Measurements from ENCODE around the gene GIMAP1. TPM values are rescaled to one million over a fixed set of nuclear protein-coding genes. Genes with fewer than 3 reads are reported as not detected.

GIMAP1 gene
- total RNA-seq, 2 experiments from 2014 or later = 6.0 to 6.2 TPM

DNA sequence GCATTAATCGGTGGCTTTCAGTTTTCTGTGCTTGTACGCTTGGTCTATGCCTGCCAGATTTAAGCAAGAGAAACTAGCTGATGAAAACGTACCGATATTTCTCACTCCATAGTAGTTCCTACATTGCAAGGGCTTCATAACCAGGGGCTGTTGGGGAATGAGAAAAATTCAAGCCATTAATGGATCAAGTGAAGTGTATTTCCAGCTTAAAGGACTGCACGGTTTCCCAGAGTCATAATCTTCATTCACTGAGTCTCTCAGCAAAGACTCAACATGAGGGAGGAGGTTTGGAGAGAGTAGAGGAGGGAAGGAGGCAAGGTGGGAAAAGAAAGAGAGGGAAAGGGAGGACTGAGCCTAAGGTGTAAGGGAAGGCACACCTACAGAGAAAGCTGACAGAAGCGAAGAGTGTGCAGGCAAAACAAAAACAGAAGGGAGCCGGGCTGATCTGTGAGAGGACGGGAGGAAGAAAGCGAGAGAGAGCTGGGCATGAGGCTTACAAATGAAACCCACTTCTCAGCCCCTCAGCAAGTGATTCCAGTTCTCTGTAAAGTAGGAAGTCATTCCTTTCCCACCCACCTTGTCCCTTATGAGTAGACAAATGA, 30.3 kb upstream of the GIMAP1 start:
- Mint-ChIP-seq H3K4me1 (ENCODE audit: low read depth) (peaks cover 70% of the 10 kb centered on the region), H3K9me3 (peaks cover 41% of the 10 kb centered on the region), H3K27ac (peak overlapping the region; percentile 99), H3K36me3 (peaks cover 69% of the 10 kb centered on the region), H3K4me3 (peak overlapping the region; percentile 98), H3K27me3 (no peaks in the 10 kb centered on the region)
- peak; percentile 49 for DNase-seq
- ChIA-PET CTCF (interaction anchor here (0.9 to 2.1 kb wide), 10 partner anchors 15 to 239 kb away, joined by 3 to 12 read pairs (median 4); partner anchors contain the start of genes GIMAP1 and GIMAP5), POLR2A (interaction anchor here (0.9 to 3.3 kb wide), 15 partner anchors 18 to 240 kb away, joined by 3 to 19 read pairs (median 4); partner anchors contain the start of genes GIMAP1, GIMAP4, GIMAP5 and GIMAP6)
- intact Hi-C loops (cut with micrococcal nuclease) = no loop called here

GRCh38 chr7:150688630-150689029, 27.8 kb upstream of the GIMAP1 start:
- DNase-seq = no peak
- Mint-ChIP-seq H3K36me3 (peaks cover 74% of the 10 kb centered on the region), H3K9me3 (peaks cover 38% of the 10 kb centered on the region), H3K4me1 (ENCODE audit: low read depth) (peaks cover 48% of the 10 kb centered on the region), H3K4me3 (peak overlapping the region; percentile 27), H3K27ac (peak overlapping the region; percentile 99), H3K27me3 (no peaks in the 10 kb centered on the region)
- POLR2A ChIA-PET = no interaction called here
- CTCF ChIA-PET = interaction anchor here (0.8 kb wide), 1 partner anchor 26 kb away, joined by 3 read pairs; no protein-coding TSS in a partner anchor
- intact Hi-C loops (cut with micrococcal nuclease) = no loop called here

DNA sequence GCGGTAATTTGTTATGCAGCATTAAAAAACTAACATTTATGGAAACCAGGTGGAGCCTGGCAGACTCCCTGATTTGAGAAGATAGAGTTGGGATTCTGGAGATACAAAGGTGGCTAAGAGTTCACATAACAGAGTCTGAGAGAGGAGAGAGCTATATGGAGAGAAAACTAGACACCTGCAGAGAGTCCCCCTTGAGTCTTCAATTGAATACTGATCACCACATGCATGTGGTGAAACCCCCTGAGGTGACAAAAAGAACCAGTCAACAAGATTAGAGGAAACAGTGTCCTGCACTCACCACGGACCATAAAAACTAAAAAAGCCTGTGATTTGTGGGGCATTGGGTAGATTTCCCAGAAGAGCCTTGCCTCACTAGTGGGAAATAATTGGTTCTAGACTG, 20.8 kb upstream of the GIMAP1 start:
- intact Hi-C loops (cut with micrococcal nuclease) = loop anchor here (2.0 kb wide), 1 partner anchor 19 kb away; no protein-coding TSS in a partner anchor
- H3K36me3 Mint-ChIP-seq = peaks cover 52% of the 10 kb centered on the region
- no peak overlapping the region for H3K27ac Mint-ChIP-seq
- POLR2A ChIA-PET = no interaction called here
- H3K27me3 Mint-ChIP-seq = no peaks in the 10 kb centered on the region
- no peaks in the 10 kb centered on the region for H3K4me1 Mint-ChIP-seq (ENCODE audit: low read depth)
- CTCF ChIA-PET = no interaction called here
- H3K9me3 Mint-ChIP-seq = peaks cover 78% of the 10 kb centered on the region
- H3K4me3 Mint-ChIP-seq = no peak overlapping the region
- no peak for DNase-seq

DNA sequence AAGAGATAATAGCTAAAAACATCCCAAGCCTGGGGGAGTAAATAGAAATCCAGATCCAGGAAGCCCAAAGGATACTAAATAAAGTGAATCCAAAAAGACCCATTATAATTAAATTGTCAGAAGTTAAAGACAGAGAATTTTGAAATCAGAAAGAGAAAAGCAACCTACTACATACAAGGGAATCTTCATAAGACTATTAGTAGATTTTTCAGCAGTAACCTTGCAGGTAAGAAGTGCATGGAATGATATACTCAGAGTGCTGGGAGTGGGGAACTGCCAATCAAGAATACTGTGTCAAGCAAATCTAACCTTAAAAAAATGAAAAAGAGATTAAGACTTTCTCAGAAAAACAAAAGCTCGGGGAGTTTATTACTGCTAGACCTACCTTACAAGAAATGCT, 13.2 kb upstream of the GIMAP1 start:
- no peak overlapping the region for H3K27ac Mint-ChIP-seq
- H3K36me3 Mint-ChIP-seq = peaks cover 51% of the 10 kb centered on the region
- POLR2A ChIA-PET = no interaction called here
- peaks cover 82% of the 10 kb centered on the region for H3K9me3 Mint-ChIP-seq
- peaks cover 3% of the 10 kb centered on the region for H3K4me1 Mint-ChIP-seq (ENCODE audit: low read depth)
- CTCF ChIA-PET = no interaction called here
- DNase-seq = no peak
- no peaks in the 10 kb centered on the region for H3K27me3 Mint-ChIP-seq
- intact Hi-C loops (cut with micrococcal nuclease) = no loop called here
- H3K4me3 Mint-ChIP-seq = no peak overlapping the region

- peaks cover 40% of the 10 kb centered on the region for H3K36me3 Mint-ChIP-seq
- CTCF ChIA-PET = interaction anchor here (0.6 to 5.0 kb wide), 19 partner anchors 15 to 309 kb away, joined by 3 to 39 read pairs (median 4); partner anchors contain the start of genes GIMAP2, GIMAP4 and GIMAP7
- H3K4me3 Mint-ChIP-seq = peak overlapping the region; percentile 96
- peak; percentile 54 for DNase-seq
- intact Hi-C loops (cut with micrococcal nuclease) = loop anchor here (1.0 to 2.0 kb wide), 2 partner anchors 18 to 47 kb away; no protein-coding TSS in a partner anchor
- H3K4me1 Mint-ChIP-seq (ENCODE audit: low read depth) = peaks cover 46% of the 10 kb centered on the region
- H3K27me3 Mint-ChIP-seq = no peaks in the 10 kb centered on the region
- peaks cover 18% of the 10 kb centered on the region for H3K9me3 Mint-ChIP-seq
- POLR2A ChIA-PET = interaction anchor here (0.7 to 4.6 kb wide), 16 partner anchors 17 to 265 kb away, joined by 3 to 45 read pairs (median 8); partner anchors contain the start of genes GIMAP2, GIMAP4, GIMAP5 and GIMAP6
- H3K27ac Mint-ChIP-seq = peak overlapping the region; percentile 92
Measured at GRCh38 chr7:150715293-150715692, 1.1 kb upstream of the GIMAP1 start.

- ChIA-PET POLR2A (interaction anchor here (0.6 to 4.6 kb wide), 22 partner anchors 16 to 267 kb away, joined by 3 to 45 read pairs (median 6); partner anchors contain the start of genes GIMAP2, GIMAP4, GIMAP5 and GIMAP6), CTCF (interaction anchor here (0.6 to 5.0 kb wide), 20 partner anchors 16 to 310 kb away, joined by 3 to 39 read pairs (median 4); partner anchors contain the start of genes GIMAP2, GIMAP4, GIMAP5 and GIMAP7)
- H3K4me3 Mint-ChIP-seq = peak overlapping the region; percentile 96
- H3K9me3 Mint-ChIP-seq = peaks cover 17% of the 10 kb centered on the region
- peaks cover 44% of the 10 kb centered on the region for H3K36me3 Mint-ChIP-seq
- H3K27ac Mint-ChIP-seq = peak overlapping the region; percentile 92
- DNase-seq = no peak
- H3K4me1 Mint-ChIP-seq (ENCODE audit: low read depth) = peaks cover 46% of the 10 kb centered on the region
- H3K27me3 Mint-ChIP-seq = no peaks in the 10 kb centered on the region
- intact Hi-C loops (cut with micrococcal nuclease) = loop anchor here (1.0 to 2.0 kb wide), 6 partner anchors 18 to 47 kb away; partner anchors contain the start of gene GIMAP2
Measured at GRCh38 chr7:150715738-150716137, 675 bp upstream of the GIMAP1 start.

- no peak for DNase-seq
- H3K9me3 Mint-ChIP-seq = peaks cover 16% of the 10 kb centered on the region
- POLR2A ChIA-PET = interaction anchor here (0.7 to 4.6 kb wide), 13 partner anchors 15 to 270 kb away, joined by 3 to 45 read pairs (median 13); partner anchors contain the start of genes GIMAP2, GIMAP4, GIMAP5 and GIMAP6
- CTCF ChIA-PET = interaction anchor here (0.7 to 5.0 kb wide), 10 partner anchors 14 to 268 kb away, joined by 3 to 39 read pairs (median 5); partner anchors contain the start of genes GIMAP4 and GIMAP5
- peaks cover 52% of the 10 kb centered on the region for H3K4me1 Mint-ChIP-seq (ENCODE audit: low read depth)
- H3K4me3 Mint-ChIP-seq = peak overlapping the region; percentile 96
- H3K27ac Mint-ChIP-seq = peak overlapping the region; percentile 92
- intact Hi-C loops (cut with micrococcal nuclease) = loop anchor here (1.0 to 2.0 kb wide), 4 partner anchors 16 to 37 kb away; partner anchors contain the start of gene GIMAP2
- H3K27me3 Mint-ChIP-seq = no peaks in the 10 kb centered on the region
- H3K36me3 Mint-ChIP-seq = peaks cover 55% of the 10 kb centered on the region
Measured at GRCh38 chr7:150716939-150717338, 526 bp downstream of the GIMAP1 start.

- H3K27me3 Mint-ChIP-seq = no peaks in the 10 kb centered on the region
- H3K27ac Mint-ChIP-seq = peak overlapping the region; percentile 92
- H3K4me3 Mint-ChIP-seq = peak overlapping the region; percentile 96
- H3K36me3 Mint-ChIP-seq = peaks cover 58% of the 10 kb centered on the region
- H3K4me1 Mint-ChIP-seq (ENCODE audit: low read depth) = peaks cover 57% of the 10 kb centered on the region
- peak; percentile 35 for DNase-seq
- H3K9me3 Mint-ChIP-seq = peaks cover 8% of the 10 kb centered on the region
- ChIA-PET POLR2A (interaction anchor here (1.2 to 4.6 kb wide), 6 partner anchors 14 to 271 kb away, joined by 3 to 45 read pairs (median 13); partner anchors contain the start of genes GIMAP5 and GIMAP7), CTCF (interaction anchor here (0.7 to 5.0 kb wide), 4 partner anchors 13 to 269 kb away, joined by 3 to 39 read pairs (median 4); no protein-coding TSS in a partner anchor)
- intact Hi-C loops (cut with micrococcal nuclease) = loop anchor here (2.0 kb wide), 1 partner anchor 33 kb away; the partner anchor contains the start of gene GIMAP2
Measured at GRCh38 chr7:150717814-150718420, 1.5 kb downstream of the GIMAP1 start.

GRCh38 chr7:150719436-150719835, 3.0 kb downstream of the GIMAP1 start:
- Mint-ChIP-seq H3K4me3 (no peak overlapping the region), H3K4me1 (ENCODE audit: low read depth) (peaks cover 63% of the 10 kb centered on the region)
- POLR2A ChIA-PET = no interaction called here

DNA sequence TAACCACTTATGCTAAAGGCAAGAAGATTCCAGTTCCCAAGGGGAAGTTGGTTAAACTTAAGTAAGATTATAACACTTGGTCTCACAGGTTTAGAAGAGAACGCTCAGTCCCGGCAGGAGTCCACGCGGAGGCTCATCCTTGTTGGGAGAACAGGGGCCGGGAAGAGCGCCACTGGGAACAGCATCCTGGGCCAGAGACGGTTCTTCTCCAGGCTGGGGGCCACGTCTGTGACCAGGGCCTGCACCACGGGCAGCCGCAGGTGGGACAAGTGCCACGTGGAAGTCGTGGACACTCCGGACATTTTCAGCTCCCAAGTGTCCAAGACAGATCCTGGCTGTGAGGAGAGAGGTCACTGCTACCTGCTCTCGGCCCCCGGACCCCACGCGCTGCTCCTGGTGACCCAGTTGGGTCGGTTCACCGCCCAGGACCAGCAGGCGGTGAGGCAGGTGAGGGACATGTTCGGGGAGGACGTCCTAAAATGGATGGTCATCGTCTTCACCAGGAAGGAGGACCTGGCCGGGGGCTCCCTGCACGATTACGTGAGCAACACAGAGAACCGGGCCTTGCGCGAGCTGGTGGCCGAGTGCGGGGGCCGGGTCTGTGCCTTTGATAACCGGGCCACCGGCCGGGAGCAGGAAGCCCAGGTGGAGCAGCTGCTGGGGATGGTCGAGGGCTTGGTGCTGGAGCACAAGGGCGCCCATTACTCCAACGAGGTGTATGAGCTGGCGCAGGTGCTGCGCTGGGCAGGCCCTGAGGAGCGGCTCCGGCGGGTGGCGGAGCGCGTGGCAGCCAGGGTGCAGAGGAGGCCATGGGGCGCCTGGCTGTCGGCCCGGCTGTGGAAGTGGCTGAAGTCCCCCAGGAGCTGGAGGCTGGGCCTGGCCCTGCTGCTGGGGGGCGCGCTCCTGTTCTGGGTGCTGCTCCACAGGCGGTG, 3.8 kb downstream of the GIMAP1 start:
- POLR2A ChIA-PET = no interaction called here
- Mint-ChIP-seq H3K36me3 (peaks cover 67% of the 10 kb centered on the region), H3K4me1 (ENCODE audit: low read depth) (peaks cover 58% of the 10 kb centered on the region), H3K9me3 (peaks cover 6% of the 10 kb centered on the region), H3K27ac (peak overlapping the region; percentile 34), H3K27me3 (no peaks in the 10 kb centered on the region), H3K4me3 (no peak overlapping the region)
- DNase-seq = no peak
- intact Hi-C loops (cut with micrococcal nuclease) = no loop called here
- CTCF ChIA-PET = interaction anchor here (0.7 to 1.0 kb wide), 2 partner anchors 13 to 15 kb away, joined by 3 to 5 read pairs; no protein-coding TSS in a partner anchor

More at GRCh38 chr7:150719436-150719835, 3.0 kb downstream of the GIMAP1 start:
- H3K36me3 Mint-ChIP-seq = peaks cover 65% of the 10 kb centered on the region
- peak overlapping the region; percentile 92 for H3K27ac Mint-ChIP-seq
- H3K9me3 Mint-ChIP-seq = peaks cover 2% of the 10 kb centered on the region
- CTCF ChIA-PET = no interaction called here
- no peaks in the 10 kb centered on the region for H3K27me3 Mint-ChIP-seq
- DNase-seq = no peak
- intact Hi-C loops (cut with micrococcal nuclease) = no loop called here

DNA sequence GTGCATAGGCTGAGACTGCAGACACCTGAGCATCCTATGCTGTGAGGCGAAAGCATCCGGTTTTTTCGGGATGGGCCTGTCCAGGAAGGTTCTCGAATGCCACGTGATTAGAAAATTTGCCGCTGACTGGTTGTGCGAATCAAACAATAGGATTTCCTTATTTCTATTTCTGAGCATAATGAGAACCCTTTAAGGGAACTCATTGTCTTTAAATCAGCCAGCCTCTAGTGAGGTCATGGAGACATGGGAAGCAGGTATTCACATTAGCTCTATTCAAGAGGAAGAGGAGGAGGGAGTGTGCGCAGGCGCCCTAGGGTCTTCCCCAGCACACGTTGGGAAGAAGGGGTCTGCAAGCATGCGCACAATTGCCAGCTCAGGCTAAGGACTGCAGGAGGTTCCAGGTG, 5.6 kb downstream of the GIMAP1 start:
- peaks cover 18% of the 10 kb centered on the region for H3K9me3 Mint-ChIP-seq
- ChIA-PET POLR2A (interaction anchor here (1.8 kb wide), 1 partner anchor 11 kb away, joined by 5 read pairs; no protein-coding TSS in a partner anchor), CTCF (interaction anchor here (1.4 kb wide), 1 partner anchor 11 kb away, joined by 3 read pairs; no protein-coding TSS in a partner anchor)
- no peak for DNase-seq
- H3K4me1 Mint-ChIP-seq (ENCODE audit: low read depth) = peaks cover 54% of the 10 kb centered on the region
- no peak overlapping the region for H3K27ac Mint-ChIP-seq
- no peak overlapping the region for H3K4me3 Mint-ChIP-seq
- H3K27me3 Mint-ChIP-seq = no peaks in the 10 kb centered on the region
- intact Hi-C loops (cut with micrococcal nuclease) = no loop called here
- peaks cover 72% of the 10 kb centered on the region for H3K36me3 Mint-ChIP-seq

Measured in activated CD4-positive, alpha-beta memory T cell treated with anti-CD3 and anti-CD28 coated beads for 36 hours (primary cell).